WTC11 (cell line): ENCODE results near the gene GRB10. TPM values are rescaled to one million over a fixed set of nuclear protein-coding genes. Genes with fewer than 3 reads are reported as not detected.

Experiments used
- ATAC-seq: fragments of 200-7000 bp; cut with Tn5 transposase; 2 replicates; pipeline ENCODE4 v1.10.0; 2021; ENCODE audit warnings: mild to moderate bottlenecking, moderate library complexity
- CTCF ChIA-PET: fragments of 300-600 bp; sonication (Branson Sonifier 250); formaldehyde crosslinking; loops from one replicate; lab custom pipeline; 2021; ENCODE audit warnings: antibody characterized with exemption; lab: Charles Lee
- POLR2A ChIA-PET: fragments of 350-600 bp; sonication (Branson Sonifier 250); formaldehyde crosslinking; loops from one replicate; lab custom pipeline; 2021; ENCODE audit warnings: antibody characterized with exemption; lab: Charles Lee
- DNase-seq: peaks from one replicate; pipeline ENCODE4 v3.0.0; 2021; ENCODE audit warnings: low spot score
- H3K27ac Mint-ChIP-seq: 2 replicates; pipeline ENCODE4 v1.8.0; 2021; ENCODE audit warnings: mixed read lengths
- H3K27me3 Mint-ChIP-seq: 2 replicates; pipeline ENCODE4 v1.8.0; 2021; ENCODE audit warnings: low read depth, mild to moderate bottlenecking, moderate library complexity, mixed read lengths
- H3K36me3 Mint-ChIP-seq: 2 replicates; pipeline ENCODE4 v1.8.0; 2021; ENCODE audit warnings: mixed read lengths
- H3K4me1 Mint-ChIP-seq: 2 replicates; pipeline ENCODE4 v1.8.0; 2022; ENCODE audit warnings: mixed read lengths
- H3K4me3 Mint-ChIP-seq: 2 replicates; pipeline ENCODE4 v1.8.0; 2021; ENCODE audit warnings: mild to moderate bottlenecking, moderate library complexity, mixed read lengths
- H3K9me3 Mint-ChIP-seq: 2 replicates; pipeline ENCODE4 v1.8.0; 2021; ENCODE audit warnings: mixed read lengths
- ARID4B ChIP-seq: sonication (generic); formaldehyde crosslinking; IDR thresholded peaks from 2 replicates; pipeline ENCODE4 v1.8.0; 2023; ENCODE audit warnings: missing genetic modification reagents, mild to moderate bottlenecking, borderline replicate concordance
- ATF3 ChIP-seq: sonication (generic); formaldehyde crosslinking; conservative IDR thresholded peaks from 2 replicates; pipeline ENCODE4 v1.8.1; 2022; ENCODE audit warnings: mild to moderate bottlenecking, missing genetic modification reagents
- CBFB ChIP-seq: sonication (generic); formaldehyde crosslinking; IDR thresholded peaks from 2 replicates; pipeline ENCODE4 v1.8.1; 2022; ENCODE audit warnings: mild to moderate bottlenecking, low read depth, missing genetic modification reagents
- ETV6 ChIP-seq: sonication (generic); formaldehyde crosslinking; IDR thresholded peaks from 2 replicates; pipeline ENCODE4 v1.8.1; 2022; ENCODE audit warnings: mild to moderate bottlenecking, missing genetic modification reagents
- FOXJ3 ChIP-seq: sonication (generic); formaldehyde crosslinking; IDR thresholded peaks from 2 replicates; pipeline ENCODE4 v1.9.0; 2021; ENCODE audit warnings: missing genetic modification reagents, mild to moderate bottlenecking, borderline replicate concordance
- GTF2I ChIP-seq: fragments of 250-450 bp; sonication (Bioruptor Pico); conservative IDR thresholded peaks from 2 replicates; pipeline ENCODE4 v1.4.0; 2021; ENCODE audit warnings: mild to moderate bottlenecking
- HMGA2 ChIP-seq: fragments of 250-450 bp; sonication (Bioruptor Pico); IDR thresholded peaks from 2 replicates; pipeline ENCODE4 v1.4.0; 2021; ENCODE audit warnings: mild to moderate bottlenecking, moderate library complexity
- IRF1 ChIP-seq: sonication (generic); formaldehyde crosslinking; IDR thresholded peaks from 2 replicates; pipeline ENCODE4 v1.8.0; 2023; ENCODE audit warnings: missing genetic modification reagents
- JUN ChIP-seq: sonication (generic); formaldehyde crosslinking; IDR thresholded peaks from 2 replicates; pipeline ENCODE4 v1.8.0; 2023; ENCODE audit warnings: mild to moderate bottlenecking, missing genetic modification reagents
- MXD4 ChIP-seq: fragments of 250-450 bp; sonication (Bioruptor Pico); IDR thresholded peaks from 2 replicates; pipeline ENCODE4 v1.8.0; 2021; ENCODE audit warnings: mild to moderate bottlenecking, moderate library complexity, borderline replicate concordance
- NFATC4 ChIP-seq: fragments of 250-450 bp; sonication (Bioruptor Pico); IDR thresholded peaks from 2 replicates; pipeline ENCODE4 v1.9.0; 2021; ENCODE audit warnings: mild to moderate bottlenecking
- NFE2L1 ChIP-seq: sonication (generic); formaldehyde crosslinking; IDR thresholded peaks from 2 replicates; pipeline ENCODE4 v1.8.1; 2023; ENCODE audit warnings: missing genetic modification reagents
- NR1H2 ChIP-seq: sonication (generic); formaldehyde crosslinking; IDR thresholded peaks from 2 replicates; pipeline ENCODE4 v1.9.0; 2021; ENCODE audit warnings: mild to moderate bottlenecking, moderate library complexity, missing genetic modification reagents
- RELA ChIP-seq: sonication (generic); formaldehyde crosslinking; IDR thresholded peaks from 2 replicates; pipeline ENCODE4 v1.8.1; 2022; ENCODE audit warnings: missing genetic modification reagents, mild to moderate bottlenecking, borderline replicate concordance
- RORB ChIP-seq: fragments of 250-450 bp; sonication (Bioruptor Pico); IDR thresholded peaks from 2 replicates; pipeline ENCODE4 v1.9.0; 2021; ENCODE audit warnings: mild to moderate bottlenecking
- SMAD3 ChIP-seq: sonication (generic); formaldehyde crosslinking; IDR thresholded peaks from 2 replicates; pipeline ENCODE4 v1.8.0; 2022; ENCODE audit warnings: missing genetic modification reagents, mild to moderate bottlenecking, borderline replicate concordance
- TEAD4 ChIP-seq: sonication (generic); formaldehyde crosslinking; IDR thresholded peaks from 2 replicates; pipeline ENCODE4 v1.8.0; 2022; ENCODE audit warnings: mild to moderate bottlenecking, missing genetic modification reagents
- USF1 ChIP-seq: sonication (generic); formaldehyde crosslinking; IDR thresholded peaks from 2 replicates; pipeline ENCODE4 v1.8.0; 2022; ENCODE audit warnings: mild to moderate bottlenecking, missing genetic modification reagents
- ZNF121 ChIP-seq: sonication (generic); formaldehyde crosslinking; IDR thresholded peaks from 2 replicates; pipeline ENCODE4 v1.8.0; 2023; ENCODE audit warnings: missing genetic modification reagents
- ZNF219 ChIP-seq: sonication (generic); formaldehyde crosslinking; IDR thresholded peaks from 2 replicates; pipeline ENCODE4 v1.8.0; 2023; ENCODE audit warnings: missing genetic modification reagents, mild to moderate bottlenecking, borderline replicate concordance
- ZNF423 ChIP-seq: fragments of 250-450 bp; sonication (Bioruptor Pico); IDR thresholded peaks from 2 replicates; pipeline ENCODE4 v2.1.2; 2022; ENCODE audit warnings: mild to moderate bottlenecking, moderate library complexity
- ZNF671 ChIP-seq: fragments of 250-450 bp; sonication (Bioruptor Pico); IDR thresholded peaks from 2 replicates; pipeline ENCODE4 v1.8.0; 2021; ENCODE audit warnings: mild to moderate bottlenecking
- total RNA-seq: library from RNA; stranded (reverse); gene quantifications from 3 replicates; pipeline ENCODE4 v1.2.3, GENCODE V29; 2021

GRB10 gene
- total RNA-seq, 1 experiment from 2014 or later = 103 TPM

- TF ChIP-seq ZNF121 (CRISPR knock-in tag) = no peak
- TF ChIP-seq RELA (CRISPR knock-in tag) = no peak
- no peak for TF ChIP-seq ZNF423
These were observed 49.1 kb downstream of the GRB10 start (continued) for GRCh38 chr7:50733552-50733951.

GRCh38 chr7:50731703-50732582 lies 50.8 kb downstream of the GRB10 start:
- TF ChIP-seq ARID4B (CRISPR knock-in tag) = no peak
- TF ChIP-seq ZNF671 (CRISPR knock-in tag) = no peak
- no peak for TF ChIP-seq NR1H2
- no peak for TF ChIP-seq IRF1
- no peak for TF ChIP-seq SMAD3
- no peak for TF ChIP-seq GTF2I (CRISPR knock-in tag)
- no peak for TF ChIP-seq RORB (CRISPR knock-in tag)
- no peak for TF ChIP-seq JUN (CRISPR knock-in tag)
- TF ChIP-seq ATF3 = no peak
- no peak for TF ChIP-seq ETV6 (CRISPR knock-in tag)
- TF ChIP-seq FOXJ3 (CRISPR knock-in tag) = no peak
- TF ChIP-seq ZNF219 = no peak
- no peak for TF ChIP-seq NFATC4 (CRISPR knock-in tag)
- no peak for TF ChIP-seq HMGA2 (CRISPR knock-in tag)
- TF ChIP-seq MXD4 (CRISPR knock-in tag) = no peak
- TF ChIP-seq USF1 (CRISPR knock-in tag) = no peak
- no peak for TF ChIP-seq ZNF423
- no peak for TF ChIP-seq CBFB
- TF ChIP-seq TEAD4 = no peak
- TF ChIP-seq NFE2L1 (CRISPR knock-in tag) = no peak
- Mint-ChIP-seq H3K27ac (peak overlapping the region; percentile 42; the same call in 1 of the 2 replicates), H3K4me1 (peaks cover 16% of the 10 kb centered on the region), H3K27me3 (no peaks in the 10 kb centered on the region), H3K4me3 (no peak overlapping the region), H3K36me3 (no peaks in the 10 kb centered on the region), H3K9me3 (0 out of 2 replicates have a peak, but pooled peaks cover 3% of the 10 kb centered on the region)
- POLR2A ChIA-PET = no interaction called here
- ATAC-seq (no peak), DNase-seq (no peak)
- CTCF ChIA-PET = interaction anchor here (0.7 kb wide), 1 partner anchor 454 kb away, joined by 4 read pairs; no protein-coding TSS in a partner anchor
